Liver (tissue), 9 donors: ENCODE results near the gene ZNF423. TPM values are rescaled to one million over a fixed set of nuclear protein-coding genes. Genes with fewer than 3 reads are reported as not detected.

Source experiments
- DNase-seq: peaks from one replicate; pipeline ENCODE4 v3.0.0-alpha.2; 2017; ENCODE audit warnings: low spot score
- H3K27ac ChIP-seq, 2 donors: one replicate each; pipeline ENCODE4 v1.7.0; 2013; ENCODE audit warnings: inconsistent platforms in 2 of 2, low read length in 2 of 2, control low read depth in 1 of 2, low read depth in 1 of 2, mild to moderate bottlenecking in 1 of 2
- H3K27me3 ChIP-seq, 4 donors: one replicate each; pipeline versions ENCODE4 v1.6.1 to v1.7.0; 2013; ENCODE audit warnings: low read length in 3 of 4, inconsistent platforms in 1 of 4, mild to moderate bottlenecking in 1 of 4, moderate library complexity in 1 of 4; ENCODE audit not compliant: control insufficient read depth in 4 of 4, insufficient read depth in 4 of 4
- H3K36me3 ChIP-seq, 4 donors: one replicate each; pipeline versions ENCODE4 v1.6.1 to v1.7.0; 2013; ENCODE audit warnings: low read length in 3 of 4, mild to moderate bottlenecking in 3 of 4, low read depth in 1 of 4, moderate library complexity in 1 of 4; ENCODE audit not compliant: control insufficient read depth in 4 of 4, insufficient read depth in 3 of 4
- H3K4me1 ChIP-seq, 4 donors: one replicate each; pipeline versions ENCODE4 v1.6.1 to v1.7.0; 2013; ENCODE audit warnings: low read length in 3 of 4, mild to moderate bottlenecking in 3 of 4, moderate library complexity in 1 of 4; ENCODE audit not compliant: control insufficient read depth in 4 of 4, insufficient read depth in 4 of 4
- H3K4me3 ChIP-seq, 3 donors: one replicate each; pipeline versions ENCODE4 v1.6.1 to v1.7.0; 2013; ENCODE audit warnings: low read length in 3 of 3, control low read depth in 1 of 3, low read depth in 1 of 3, mild to moderate bottlenecking in 1 of 3
- H3K9ac ChIP-seq, 2 donors: one replicate each; pipeline ENCODE4 v1.7.0; 2013; ENCODE audit warnings: low read length in 2 of 2, mild to moderate bottlenecking in 2 of 2, moderate library complexity in 2 of 2, control low read depth in 1 of 2, low read depth in 1 of 2
- H3K9me3 ChIP-seq, 4 donors: one replicate each; pipeline versions ENCODE4 v1.6.1 to v1.7.0; 2013; ENCODE audit warnings: low read length in 3 of 4; ENCODE audit not compliant: control insufficient read depth in 4 of 4
- EGR1 ChIP-seq, 2 donors: IDR thresholded peaks; 2 replicates each; pipeline ENCODE4 v1.6.1; 2016 to 2018; ENCODE audit warnings: antibody characterized with exemption in 2 of 2, low read depth in 2 of 2
- FOXA1 ChIP-seq: IDR thresholded peaks from 2 replicates; pipeline ENCODE4 v1.6.1; 2016; ENCODE audit warnings: antibody characterized with exemption
- FOXA2 ChIP-seq: IDR thresholded peaks from 2 replicates; pipeline ENCODE4 v1.6.1; 2016; ENCODE audit warnings: antibody characterized with exemption
- GABPA ChIP-seq, 2 donors: IDR thresholded peaks in 1 of 2; conservative IDR thresholded peaks in 1 of 2; 2 replicates each; pipeline ENCODE4 v1.6.1; 2016; ENCODE audit warnings: antibody characterized with exemption in 2 of 2, mild to moderate bottlenecking in 1 of 2, moderate library complexity in 1 of 2
- HNF4A ChIP-seq, 2 donors: conservative IDR thresholded peaks; 2 replicates each; pipeline ENCODE4 v1.6.1; 2016; ENCODE audit warnings: antibody characterized with exemption in 2 of 2, mild to moderate bottlenecking in 2 of 2
- HNF4G ChIP-seq: IDR thresholded peaks from 2 replicates; pipeline ENCODE4 v1.6.1; 2016; ENCODE audit warnings: antibody characterized with exemption
- JUND ChIP-seq, 2 donors: IDR thresholded peaks; 2 replicates each; pipeline ENCODE4 v1.6.1; 2016; ENCODE audit warnings: antibody characterized with exemption in 2 of 2
- NR2F2 ChIP-seq: IDR thresholded peaks from 2 replicates; pipeline ENCODE4 v1.6.1; 2016; ENCODE audit warnings: antibody characterized with exemption
- RAD21 ChIP-seq, 2 donors: IDR thresholded peaks; 2 replicates each; pipeline ENCODE4 v1.6.1; 2016; ENCODE audit warnings: antibody characterized with exemption in 2 of 2, mild to moderate bottlenecking in 2 of 2
- RXRA ChIP-seq, 2 donors: IDR thresholded peaks; 2 replicates each; pipeline ENCODE4 v1.6.1; 2017 to 2018; ENCODE audit warnings: antibody characterized with exemption in 2 of 2, mild to moderate bottlenecking in 1 of 2
- SP1 ChIP-seq: IDR thresholded peaks from 2 replicates; pipeline ENCODE4 v1.6.1; 2018; ENCODE audit warnings: antibody characterized with exemption, mild to moderate bottlenecking
- TAF1 ChIP-seq: conservative IDR thresholded peaks from 2 replicates; pipeline ENCODE4 v1.6.1; 2016; ENCODE audit warnings: antibody characterized with exemption, mild to moderate bottlenecking
- YY1 ChIP-seq: IDR thresholded peaks from 2 replicates; pipeline ENCODE4 v1.6.1; 2016; ENCODE audit warnings: antibody characterized with exemption, mild to moderate bottlenecking
- WGBS: extraction: QIAGEN DNeasy Blood & Tissue Kit; methylation state at CpG from one replicate; pipeline ENCODE4 v1.1.7; 2013; 5-methylcytosine and 5-hydroxymethylcytosine counted together
- polyA plus RNA-seq, 2 donors: library from polyadenylated mRNA; stranded (reverse) in 1 of 2; unstranded in 1 of 2; fragments of 200-250 nt in 1 of 2; fragments of >200 nt in 1 of 2; fragmentation: Nextera tagmentation in 1 of 2; extraction: Ambion mirVana in 1 of 2; gene quantifications; one replicate each; pipeline versions ENCODE4 v1.2.1 to v1.2.3, GENCODE V29; 2013 to 2015
- total RNA-seq, 2 donors: library from RNA; depleted of rRNA; stranded (reverse); fragments of >200 nt; gene quantifications; one replicate each; pipeline ENCODE4 v1.2.3, GENCODE V29; 2014
- TF ChIP-seq, protein P1 (sequence below): IDR thresholded peaks from 2 replicates; pipeline ENCODE4 v1.6.1; 2016; ENCODE audit warnings: antibody characterized with exemption
- TF ChIP-seq, protein P2 (sequence below): IDR thresholded peaks from 2 replicates; pipeline ENCODE4 v1.6.1; 2016; ENCODE audit warnings: antibody characterized with exemption, mild to moderate bottlenecking
- TF ChIP-seq, protein P3 (sequence below): IDR thresholded peaks from 2 replicates; pipeline ENCODE4 v1.6.1; 2016; ENCODE audit warnings: antibody characterized with exemption
- TF ChIP-seq, protein P4 (sequence below): fragments of 150-350 bp; IDR thresholded peaks from 2 replicates; pipeline ENCODE4 v1.5.1; 2017; ENCODE audit warnings: improper control_type of control experiment, low read depth, low read length; ENCODE audit not compliant: missing input control
- TF ChIP-seq, protein P5 (sequence below): IDR thresholded peaks from 2 replicates; pipeline ENCODE4 v1.6.1; 2016; ENCODE audit warnings: antibody characterized with exemption
- donor health status: healthy.
- donor health status: healthy.
- donor health status: healthy.
- donor health status: healthy.
- donor health status: healthy.

ZNF423 gene
- total and polyA plus RNA-seq, 4 donors: 0.24 to 1.6 (median 0.39) TPM

DNA sequence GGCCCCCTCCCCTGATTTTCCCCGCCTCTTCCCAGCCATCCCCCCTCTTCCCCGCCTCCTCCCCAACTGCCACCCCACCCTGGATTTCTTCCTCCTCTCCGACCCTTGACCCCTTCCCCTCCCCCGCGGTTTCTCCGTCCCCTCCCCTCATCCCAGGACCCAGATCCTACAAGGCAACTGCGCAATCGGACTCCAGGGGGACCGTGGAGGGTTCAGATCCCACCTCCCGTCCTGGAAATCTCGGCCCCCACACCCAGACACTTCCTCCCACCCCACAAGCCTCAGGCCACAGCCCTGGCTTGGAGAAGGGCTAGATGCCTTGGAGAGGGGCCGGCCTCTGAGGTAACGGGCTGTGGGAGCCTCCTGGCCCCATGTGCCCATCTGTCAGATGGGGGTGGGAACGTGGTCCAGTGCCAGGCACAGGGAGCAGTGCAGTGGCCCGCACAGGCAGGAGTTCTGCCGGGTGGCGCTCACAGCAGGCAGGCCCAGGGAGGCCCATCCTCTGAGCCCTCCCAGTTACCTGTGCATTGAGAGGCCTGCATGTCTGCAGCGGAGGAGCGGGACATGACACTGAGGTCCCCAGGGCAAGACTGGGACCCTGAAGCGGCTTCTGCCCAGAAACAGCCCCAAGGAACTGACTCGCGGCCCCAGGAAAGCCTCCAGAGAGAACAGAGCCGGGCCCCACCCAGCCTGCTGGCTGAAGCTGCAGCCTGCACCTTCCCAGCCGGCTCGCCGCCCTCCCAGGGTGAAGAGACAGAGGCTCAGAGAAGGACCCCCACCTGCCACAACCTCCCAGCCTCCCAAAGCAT, 16.7 kb downstream of the ZNF423 start:
- H3K4me3 ChIP-seq: no peak overlapping the region
- H3K27ac ChIP-seq: no peak overlapping the region
- H3K9me3 ChIP-seq: no peaks in the 10 kb centered on the region
- WGBS: 61% methylated on average over 26 of the region's 26 CpGs
- no peaks in the 10 kb centered on the region for H3K4me1 ChIP-seq
- peaks cover 0 to 4% (median 0%) of the 10 kb centered on the region in 4 donors for H3K27me3 ChIP-seq
- no peaks in the 10 kb centered on the region for H3K36me3 ChIP-seq
- no peak overlapping the region for H3K9ac ChIP-seq
- TF ChIP-seq HNF4A (conservative IDR thresholded peaks at IDR 0.05) (no peak), HNF4G (no peak), JUND (IDR thresholded peaks at IDR 0.05) (no peak), RXRA (IDR thresholded peaks at IDR 0.05) (no peak), EGR1 (IDR thresholded peaks at IDR 0.05; ENCODE audit: low read depth in 2 of 2) (no peak), SP1 (no peak), GABPA (IDR thresholded peaks at IDR 0.05 in 1 of 2, conservative IDR thresholded peaks at IDR 0.05 in 1 of 2) (no peak), RAD21 (IDR thresholded peaks at IDR 0.05) (no peak), FOXA1 (no peak), NR2F2 (no peak), TAF1 (no peak), YY1 (no peak), FOXA2 (no peak)
- TF ChIP-seq, protein P1, sequence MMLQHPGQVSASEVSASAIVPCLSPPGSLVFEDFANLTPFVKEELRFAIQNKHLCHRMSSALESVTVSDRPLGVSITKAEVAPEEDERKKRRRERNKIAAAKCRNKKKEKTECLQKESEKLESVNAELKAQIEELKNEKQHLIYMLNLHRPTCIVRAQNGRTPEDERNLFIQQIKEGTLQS: no peak
- TF ChIP-seq, protein P2, sequence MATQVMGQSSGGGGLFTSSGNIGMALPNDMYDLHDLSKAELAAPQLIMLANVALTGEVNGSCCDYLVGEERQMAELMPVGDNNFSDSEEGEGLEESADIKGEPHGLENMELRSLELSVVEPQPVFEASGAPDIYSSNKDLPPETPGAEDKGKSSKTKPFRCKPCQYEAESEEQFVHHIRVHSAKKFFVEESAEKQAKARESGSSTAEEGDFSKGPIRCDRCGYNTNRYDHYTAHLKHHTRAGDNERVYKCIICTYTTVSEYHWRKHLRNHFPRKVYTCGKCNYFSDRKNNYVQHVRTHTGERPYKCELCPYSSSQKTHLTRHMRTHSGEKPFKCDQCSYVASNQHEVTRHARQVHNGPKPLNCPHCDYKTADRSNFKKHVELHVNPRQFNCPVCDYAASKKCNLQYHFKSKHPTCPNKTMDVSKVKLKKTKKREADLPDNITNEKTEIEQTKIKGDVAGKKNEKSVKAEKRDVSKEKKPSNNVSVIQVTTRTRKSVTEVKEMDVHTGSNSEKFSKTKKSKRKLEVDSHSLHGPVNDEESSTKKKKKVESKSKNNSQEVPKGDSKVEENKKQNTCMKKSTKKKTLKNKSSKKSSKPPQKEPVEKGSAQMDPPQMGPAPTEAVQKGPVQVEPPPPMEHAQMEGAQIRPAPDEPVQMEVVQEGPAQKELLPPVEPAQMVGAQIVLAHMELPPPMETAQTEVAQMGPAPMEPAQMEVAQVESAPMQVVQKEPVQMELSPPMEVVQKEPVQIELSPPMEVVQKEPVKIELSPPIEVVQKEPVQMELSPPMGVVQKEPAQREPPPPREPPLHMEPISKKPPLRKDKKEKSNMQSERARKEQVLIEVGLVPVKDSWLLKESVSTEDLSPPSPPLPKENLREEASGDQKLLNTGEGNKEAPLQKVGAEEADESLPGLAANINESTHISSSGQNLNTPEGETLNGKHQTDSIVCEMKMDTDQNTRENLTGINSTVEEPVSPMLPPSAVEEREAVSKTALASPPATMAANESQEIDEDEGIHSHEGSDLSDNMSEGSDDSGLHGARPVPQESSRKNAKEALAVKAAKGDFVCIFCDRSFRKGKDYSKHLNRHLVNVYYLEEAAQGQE: no peak
- TF ChIP-seq, protein P3, sequence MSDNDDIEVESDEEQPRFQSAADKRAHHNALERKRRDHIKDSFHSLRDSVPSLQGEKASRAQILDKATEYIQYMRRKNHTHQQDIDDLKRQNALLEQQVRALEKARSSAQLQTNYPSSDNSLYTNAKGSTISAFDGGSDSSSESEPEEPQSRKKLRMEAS: no peak
- TF ChIP-seq, protein P4, sequence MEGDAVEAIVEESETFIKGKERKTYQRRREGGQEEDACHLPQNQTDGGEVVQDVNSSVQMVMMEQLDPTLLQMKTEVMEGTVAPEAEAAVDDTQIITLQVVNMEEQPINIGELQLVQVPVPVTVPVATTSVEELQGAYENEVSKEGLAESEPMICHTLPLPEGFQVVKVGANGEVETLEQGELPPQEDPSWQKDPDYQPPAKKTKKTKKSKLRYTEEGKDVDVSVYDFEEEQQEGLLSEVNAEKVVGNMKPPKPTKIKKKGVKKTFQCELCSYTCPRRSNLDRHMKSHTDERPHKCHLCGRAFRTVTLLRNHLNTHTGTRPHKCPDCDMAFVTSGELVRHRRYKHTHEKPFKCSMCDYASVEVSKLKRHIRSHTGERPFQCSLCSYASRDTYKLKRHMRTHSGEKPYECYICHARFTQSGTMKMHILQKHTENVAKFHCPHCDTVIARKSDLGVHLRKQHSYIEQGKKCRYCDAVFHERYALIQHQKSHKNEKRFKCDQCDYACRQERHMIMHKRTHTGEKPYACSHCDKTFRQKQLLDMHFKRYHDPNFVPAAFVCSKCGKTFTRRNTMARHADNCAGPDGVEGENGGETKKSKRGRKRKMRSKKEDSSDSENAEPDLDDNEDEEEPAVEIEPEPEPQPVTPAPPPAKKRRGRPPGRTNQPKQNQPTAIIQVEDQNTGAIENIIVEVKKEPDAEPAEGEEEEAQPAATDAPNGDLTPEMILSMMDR: no peak
- TF ChIP-seq, protein P5, sequence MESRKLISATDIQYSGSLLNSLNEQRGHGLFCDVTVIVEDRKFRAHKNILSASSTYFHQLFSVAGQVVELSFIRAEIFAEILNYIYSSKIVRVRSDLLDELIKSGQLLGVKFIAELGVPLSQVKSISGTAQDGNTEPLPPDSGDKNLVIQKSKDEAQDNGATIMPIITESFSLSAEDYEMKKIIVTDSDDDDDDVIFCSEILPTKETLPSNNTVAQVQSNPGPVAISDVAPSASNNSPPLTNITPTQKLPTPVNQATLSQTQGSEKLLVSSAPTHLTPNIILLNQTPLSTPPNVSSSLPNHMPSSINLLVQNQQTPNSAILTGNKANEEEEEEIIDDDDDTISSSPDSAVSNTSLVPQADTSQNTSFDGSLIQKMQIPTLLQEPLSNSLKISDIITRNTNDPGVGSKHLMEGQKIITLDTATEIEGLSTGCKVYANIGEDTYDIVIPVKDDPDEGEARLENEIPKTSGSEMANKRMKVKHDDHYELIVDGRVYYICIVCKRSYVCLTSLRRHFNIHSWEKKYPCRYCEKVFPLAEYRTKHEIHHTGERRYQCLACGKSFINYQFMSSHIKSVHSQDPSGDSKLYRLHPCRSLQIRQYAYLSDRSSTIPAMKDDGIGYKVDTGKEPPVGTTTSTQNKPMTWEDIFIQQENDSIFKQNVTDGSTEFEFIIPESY: no peak
- no peak for DNase-seq
